ENCODE results near the gene DDX50. TPM values are rescaled to one million over a fixed set of nuclear protein-coding genes. Genes with fewer than 3 reads are reported as not detected.
"Not testable (repeated sequence)": the region's sequence is repeated elsewhere in the genome, so short reads cannot be mapped to it uniquely, and the experiment has no call there.

Gene DDX50
- total RNA-seq, 4 donors from 2014 or later: 33.0 to 49.6 (median 47.4) TPM

GRCh38 chr10:68899186-68899745 is 1.8 kb upstream of the DDX50 start:
- intact Hi-C loops (cut with DNase I): loop anchor here (2.0 to 5.0 kb wide), 3 partner anchors 72 to 347 kb away; partner anchors contain the start of gene STOX1
- no peak for DNase-seq (ENCODE audit: extremely low spot score)
- Histone ChIP-seq H3K27ac (replicated peaks in 1 of 4) (no peak overlapping the region), H3K36me3 (no peaks in the 10 kb centered on the region), H3K4me1 (peaks cover 18 to 40% (median 36%) of the 10 kb centered on the region in 4 donors), H3K27me3 (no peaks in the 10 kb centered on the region), H3K9me3 (no peaks in the 10 kb centered on the region), H3K4me3 (no peak overlapping the region)
- TF ChIP-seq POLR2AphosphoS5 (IDR thresholded peaks at IDR 0.05): no peak
- no peak for TF ChIP-seq CTCF (IDR thresholded peaks at IDR 0.05)
- no peak for TF ChIP-seq POLR2A (IDR thresholded peaks at IDR 0.05; ENCODE audit: low read depth)
- no peak for TF ChIP-seq EP300 (IDR thresholded peaks at IDR 0.05)
- WGBS: 90% methylated on average over 8 of the region's 8 CpGs

- intact Hi-C loops (cut with DNase I): loop anchor here (5.0 to 10.0 kb wide), 2 partner anchors 136 to 373 kb away; partner anchors contain the start of gene SLC25A16
- peak; percentile 33 for TF ChIP-seq POLR2A (IDR thresholded peaks at IDR 0.05; ENCODE audit: low read depth)
- TF ChIP-seq POLR2AphosphoS5 (IDR thresholded peaks at IDR 0.05): peak in 1 of 2 donors; percentile 90
- TF ChIP-seq EP300 (IDR thresholded peaks at IDR 0.05): no peak
- no peak for TF ChIP-seq CTCF (IDR thresholded peaks at IDR 0.05)
Measured at GRCh38 chr10:68900427-68901104, 549 bp upstream of the DDX50 start.

GRCh38 chr10:68902382-68902781 is 1.3 kb downstream of the DDX50 start:
- Histone ChIP-seq H3K27me3 (no peaks in the 10 kb centered on the region), H3K9me3 (no peaks in the 10 kb centered on the region), H3K27ac (replicated peaks in 1 of 4) (peak overlapping the region in 3 of 4 donors; percentile 95 to 99 (median 99)), H3K36me3 (peaks cover 7 to 11% (median 10%) of the 10 kb centered on the region in 4 donors), H3K4me1 (peaks cover 18 to 45% (median 41%) of the 10 kb centered on the region in 4 donors), H3K4me3 (peak overlapping the region; percentile 72 to 96 (median 76))
- no peak for TF ChIP-seq POLR2A (IDR thresholded peaks at IDR 0.05; ENCODE audit: low read depth)
- no peak for TF ChIP-seq POLR2AphosphoS5 (IDR thresholded peaks at IDR 0.05)
- TF ChIP-seq CTCF (IDR thresholded peaks at IDR 0.05): no peak
- no peak for TF ChIP-seq EP300 (IDR thresholded peaks at IDR 0.05)
- DNase-seq (ENCODE audit: extremely low spot score): no peak
- WGBS: 71% methylated on average over 5 of the region's 5 CpGs
- intact Hi-C loops (cut with DNase I): loop anchor here (5.0 to 10.0 kb wide), 2 partner anchors 138 to 375 kb away; partner anchors contain the start of gene SLC25A16

More at GRCh38 chr10:68900427-68901104, 549 bp upstream of the DDX50 start:
- Histone ChIP-seq H3K9me3 (no peaks in the 10 kb centered on the region), H3K4me1 (peaks cover 18 to 47% (median 42%) of the 10 kb centered on the region in 4 donors), H3K27ac (replicated peaks in 1 of 4) (peak overlapping the region; percentile 95 to 99 (median 98)), H3K27me3 (no peaks in the 10 kb centered on the region), H3K4me3 (peak overlapping the region; percentile 72 to 96 (median 76)), H3K36me3 (no peaks in the 10 kb centered on the region)
- DNase-seq (ENCODE audit: extremely low spot score): no peak
- 6% methylated on average over 25 of the region's 40 CpGs for WGBS

GRCh38 chr10:68924593-68924992 is 23.5 kb downstream of the DDX50 start:
- Histone ChIP-seq H3K27me3 (no peaks in the 10 kb centered on the region), H3K4me1 (peaks cover 0 to 15% (median 8%) of the 10 kb centered on the region in 4 donors), H3K9me3 (no peaks in the 10 kb centered on the region), H3K36me3 (peaks cover 13 to 53% (median 37%) of the 10 kb centered on the region in 4 donors), H3K27ac (replicated peaks in 1 of 4) (peak overlapping the region in 2 of 4 donors; percentile 21 to 58), H3K4me3 (no peak overlapping the region)
- intact Hi-C loops (cut with DNase I): no loop called here
- TF ChIP-seq POLR2A (IDR thresholded peaks at IDR 0.05; ENCODE audit: low read depth): no peak
- no peak for DNase-seq (ENCODE audit: extremely low spot score)

GRCh38 chr10:68925489-68925888 is 24.4 kb downstream of the DDX50 start:
- Histone ChIP-seq H3K4me3 (no peak overlapping the region), H3K4me1 (peaks cover 0 to 15% (median 8%) of the 10 kb centered on the region in 4 donors), H3K36me3 (peaks cover 6 to 53% (median 36%) of the 10 kb centered on the region in 4 donors), H3K27ac (replicated peaks in 1 of 4) (no peak overlapping the region), H3K9me3 (no peaks in the 10 kb centered on the region), H3K27me3 (no peaks in the 10 kb centered on the region)
- DNase-seq (ENCODE audit: extremely low spot score): no peak
- 93% methylated on average over 4 of the region's 4 CpGs for WGBS
- TF ChIP-seq POLR2AphosphoS5 (IDR thresholded peaks at IDR 0.05) (no peak), CTCF (IDR thresholded peaks at IDR 0.05) (no peak), EP300 (IDR thresholded peaks at IDR 0.05) (no peak), POLR2A (IDR thresholded peaks at IDR 0.05; ENCODE audit: low read depth) (no peak)
- intact Hi-C loops (cut with DNase I): no loop called here

GRCh38 chr10:68929157-68929556 is 28.0 kb downstream of the DDX50 start:
- H3K27me3 ChIP-seq; H3K4me3 ChIP-seq; DNase-seq (ENCODE audit: extremely low spot score); H3K9me3 ChIP-seq; intact Hi-C loops (cut with DNase I); H3K27ac ChIP-seq (replicated peaks in 1 of 4); H3K4me1 ChIP-seq: not testable (repeated sequence)
- peaks cover 0 to 65% (median 42%) of the 10 kb centered on the region in 4 donors for H3K36me3 ChIP-seq
- 96% methylated on average over 2 of the region's 2 CpGs for WGBS

GRCh38 chr10:68929888-68930287 is 28.8 kb downstream of the DDX50 start:
- H3K4me1 ChIP-seq; DNase-seq (ENCODE audit: extremely low spot score); H3K4me3 ChIP-seq; intact Hi-C loops (cut with DNase I); H3K9me3 ChIP-seq; H3K27me3 ChIP-seq; H3K27ac ChIP-seq (replicated peaks in 1 of 4): not testable (repeated sequence)
- peaks cover 0 to 72% (median 46%) of the 10 kb centered on the region in 4 donors for H3K36me3 ChIP-seq
- 100% methylated on average over 8 of the region's 8 CpGs for WGBS
